HuH-7.5 (cell line): ENCODE measurements around the gene CYFIP1.

ENCODE experiments used
- DNase-seq: peaks from one replicate; pipeline ENCODE4 v3.0.0; 2011; ENCODE audit warnings: low spot score

CYFIP1 gene

DNA sequence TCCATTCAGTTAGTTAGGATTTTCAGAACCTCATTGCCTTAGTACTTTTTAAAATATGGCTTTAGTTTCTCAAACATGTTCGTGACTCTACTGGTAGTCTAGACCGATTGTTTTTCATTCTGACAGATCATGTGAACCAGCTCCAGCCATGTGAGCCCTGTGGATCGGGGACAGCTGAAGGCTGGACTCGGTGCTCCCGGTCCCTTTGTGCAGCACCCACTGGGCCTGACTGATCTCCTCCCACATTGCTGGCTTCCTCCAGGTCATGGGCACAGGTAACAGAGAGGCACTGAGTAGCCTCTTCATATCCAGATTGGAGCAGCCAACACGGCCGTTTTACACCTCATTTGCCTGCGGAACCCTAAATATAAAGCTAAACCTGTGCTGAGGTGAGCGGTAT, 111.2 kb downstream of the CYFIP1 start:
- DNase-seq: no peak

GRCh38 chr15:22868495-22868894, 111.7 kb downstream of the CYFIP1 start:
- no peak for DNase-seq

- no peak for DNase-seq
These were observed 112.3 kb downstream of the CYFIP1 start for GRCh38 chr15:22867886-22868285.

DNA sequence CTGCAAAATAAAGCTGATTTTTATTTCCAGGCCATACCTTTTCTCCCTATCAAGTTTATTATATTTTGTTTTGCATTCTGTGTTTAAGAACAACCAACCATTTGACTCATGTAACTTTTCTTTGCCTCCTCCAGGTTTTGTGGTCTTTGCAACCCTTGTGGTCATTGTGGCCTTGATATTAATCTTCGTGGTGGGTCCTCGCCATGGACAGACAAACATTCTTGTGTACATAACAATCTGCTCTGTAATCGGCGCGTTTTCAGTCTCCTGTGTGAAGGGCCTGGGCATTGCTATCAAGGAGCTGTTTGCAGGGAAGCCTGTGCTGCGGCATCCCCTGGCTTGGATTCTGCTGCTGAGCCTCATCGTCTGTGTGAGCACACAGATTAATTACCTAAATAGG, 114.1 kb downstream of the CYFIP1 start:
- DNase-seq: no peak

DNA sequence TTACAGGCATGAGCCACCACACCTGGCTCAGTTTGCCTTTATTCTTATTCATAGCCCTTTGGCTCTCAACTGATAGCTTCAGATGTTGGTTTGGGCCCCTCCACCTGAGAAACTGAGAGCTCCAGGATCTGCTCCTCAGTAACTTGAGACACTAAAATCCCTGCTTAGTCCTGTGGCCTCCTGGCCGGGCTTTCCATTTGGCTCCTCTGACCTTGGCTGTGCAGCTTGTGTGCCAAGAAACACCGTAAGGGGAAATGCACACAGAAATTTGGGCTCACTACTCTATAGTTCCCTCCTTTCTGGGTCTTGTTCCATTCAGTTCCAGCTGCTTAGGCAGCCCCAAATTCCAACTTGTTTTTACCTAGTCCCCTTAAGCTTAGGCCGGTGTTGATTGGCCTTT, 116.8 kb downstream of the CYFIP1 start:
- no peak for DNase-seq

GRCh38 chr15:22861161-22861560, 119.0 kb downstream of the CYFIP1 start:
- no peak for DNase-seq

GRCh38 chr15:22856659-22857058, 123.5 kb downstream of the CYFIP1 start:
- DNase-seq: no peak

- DNase-seq: no peak
These were observed 124.4 kb downstream of the CYFIP1 start for GRCh38 chr15:22855791-22856190.

DNA sequence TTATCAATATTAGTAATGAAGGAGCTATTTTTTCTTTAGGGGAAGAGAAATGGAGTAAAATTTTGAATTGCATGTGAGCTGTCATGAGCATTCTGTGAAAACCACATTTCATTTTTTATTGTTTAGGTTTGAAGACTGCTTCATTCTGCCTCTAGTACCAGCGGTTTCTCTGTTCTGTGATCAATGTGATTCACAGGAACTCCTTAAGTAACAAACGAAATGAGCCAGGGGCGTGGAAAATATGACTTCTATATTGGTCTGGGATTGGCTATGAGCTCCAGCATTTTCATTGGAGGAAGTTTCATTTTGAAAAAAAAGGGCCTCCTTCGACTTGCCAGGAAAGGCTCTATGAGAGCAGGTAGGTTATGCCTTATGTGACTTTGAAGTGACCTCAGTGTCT, 128.7 kb downstream of the CYFIP1 start:
- no peak for DNase-seq

DNA sequence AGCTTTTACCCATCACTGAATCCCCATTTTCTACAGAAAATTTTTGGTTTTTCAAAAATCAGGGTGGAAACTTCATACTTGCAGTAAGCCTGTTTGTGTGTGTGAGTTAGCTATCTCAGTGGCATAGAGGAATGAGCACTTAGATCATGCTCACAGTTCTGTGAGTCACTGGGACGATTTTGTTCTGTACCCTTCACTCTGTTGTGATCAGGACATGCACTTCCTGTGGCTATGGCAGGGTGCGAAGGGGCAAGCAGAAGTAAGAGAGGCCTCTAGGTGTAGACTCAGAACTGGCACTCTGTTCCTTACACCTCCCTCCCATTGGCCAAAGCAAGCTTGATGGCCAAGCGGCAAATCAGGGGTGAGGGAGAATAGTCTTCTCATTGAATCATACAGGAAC, 130.1 kb downstream of the CYFIP1 start:
- no peak for DNase-seq

- DNase-seq: no peak
These were observed 134.1 kb downstream of the CYFIP1 start for GRCh38 chr15:22846073-22846472.

DNA sequence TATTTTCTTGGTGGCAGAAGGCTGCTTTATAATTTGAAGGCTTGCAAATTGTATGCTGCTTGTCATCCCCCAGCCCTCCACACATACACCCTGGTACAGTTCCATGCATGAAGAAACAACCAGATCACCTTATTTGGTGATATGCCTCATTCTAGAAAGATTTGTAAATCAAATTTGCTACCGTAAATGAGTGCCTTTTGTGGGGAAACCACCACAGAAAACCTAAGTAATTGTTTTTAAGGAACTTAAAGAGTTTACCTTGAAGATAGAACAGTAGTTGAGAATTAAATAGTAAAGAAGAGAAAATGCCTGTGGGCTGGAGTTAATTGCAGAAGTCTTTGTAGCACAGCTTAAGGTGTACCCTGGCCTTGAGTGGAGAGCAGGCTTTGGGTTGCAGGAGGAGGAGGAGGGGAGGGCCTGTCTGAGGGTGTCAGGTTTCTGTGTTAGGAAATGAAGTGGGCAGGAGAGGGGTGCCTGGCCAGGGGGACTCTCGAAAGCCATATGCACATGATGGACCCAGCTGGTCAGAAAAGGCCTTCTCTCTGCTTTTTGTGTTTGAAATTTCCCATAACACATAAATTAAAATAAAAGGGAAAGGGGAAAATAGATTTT, 134.8 kb downstream of the CYFIP1 start:
- DNase-seq: no peak

- DNase-seq: no peak
These were observed 135.5 kb downstream of the CYFIP1 start for GRCh38 chr15:22844421-22845288.

GRCh38 chr15:22839046-22839695, 141.0 kb downstream of the CYFIP1 start:
- DNase-seq: peak; percentile 8

DNA sequence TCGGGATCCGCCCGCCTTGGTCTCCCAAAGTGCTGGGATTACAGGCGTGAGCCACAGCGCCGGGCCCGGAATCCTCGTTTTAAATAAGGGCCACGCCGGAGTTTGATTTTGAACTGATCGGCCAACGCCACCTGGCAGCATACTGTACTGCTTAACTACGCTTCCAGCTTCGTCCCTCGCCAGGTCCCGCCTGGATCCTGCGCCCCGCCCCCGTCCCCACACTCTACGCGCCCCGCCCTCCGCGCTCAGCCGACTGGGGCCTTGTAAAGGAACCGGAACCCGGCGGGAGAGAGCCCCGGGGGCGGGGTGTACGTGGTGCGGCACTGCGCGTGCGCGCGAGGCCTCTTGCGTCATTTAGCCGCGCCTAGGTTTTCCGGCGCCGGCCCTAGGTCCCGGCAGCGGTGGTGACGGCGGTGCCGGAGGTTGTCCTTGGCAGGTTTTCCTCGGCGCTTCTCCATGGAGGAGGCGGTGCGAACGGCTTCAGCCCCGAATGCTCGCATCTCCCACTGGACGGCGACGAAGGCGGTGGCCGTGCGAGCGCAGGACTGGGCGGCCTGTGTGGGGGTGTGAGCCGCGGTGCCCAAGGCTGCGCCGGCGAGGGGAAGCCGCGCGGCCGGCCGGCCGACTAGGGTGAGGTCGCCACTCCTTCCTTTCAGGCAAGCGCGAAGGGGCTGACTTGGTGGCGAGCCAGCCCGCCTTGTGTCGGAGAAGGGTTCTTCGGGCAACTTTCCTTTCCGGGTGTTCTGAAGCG, 141.7 kb downstream of the CYFIP1 start, which contains the start of gene NIPA2:
NIPA2 (plus strand) TSS at position 375 of the 751 bp plus-strand sequence. CDS start 13,066 bp downstream, outside the sequence.
- DNase-seq: peak; percentile 80

DNA sequence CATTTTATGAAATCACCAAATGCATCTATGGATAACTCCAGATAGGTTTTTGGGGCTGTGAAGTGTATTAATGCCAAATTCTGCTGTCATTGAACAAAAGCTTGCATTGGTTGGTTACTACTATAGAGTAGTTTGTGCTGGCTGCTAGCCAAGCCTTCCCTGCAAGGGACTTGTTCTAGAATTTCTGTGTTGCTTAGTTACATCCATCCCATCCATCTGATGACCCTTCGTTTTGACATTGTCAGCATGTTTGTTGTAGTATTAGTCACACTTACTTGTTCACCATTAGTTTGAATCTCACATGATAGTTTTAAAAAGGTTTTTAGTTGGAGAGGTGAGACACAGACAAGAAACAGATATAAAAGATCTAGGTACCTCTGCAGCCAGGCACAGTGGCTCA, 148.7 kb downstream of the CYFIP1 start:
- DNase-seq: no peak

DNA sequence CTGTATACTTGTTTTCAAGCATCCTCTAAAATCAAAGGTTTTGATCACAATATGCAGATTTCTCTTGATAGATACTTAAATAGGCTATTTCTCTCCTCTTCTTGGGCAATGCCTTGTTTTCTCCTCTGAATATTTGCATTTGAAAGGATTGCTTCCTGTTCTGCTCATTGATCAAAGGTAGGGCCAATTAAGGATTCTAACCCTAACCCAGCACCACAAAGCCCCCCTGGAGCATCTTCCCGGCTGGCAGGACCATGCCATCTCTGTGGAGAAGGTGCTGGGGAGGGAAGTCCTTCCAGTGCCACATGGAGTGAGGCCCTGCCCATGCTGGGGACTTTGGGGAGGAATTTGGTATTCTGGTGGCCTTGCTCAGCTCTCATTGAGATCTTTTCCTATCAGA, 153.0 kb downstream of the CYFIP1 start:
- no peak for DNase-seq

DNA sequence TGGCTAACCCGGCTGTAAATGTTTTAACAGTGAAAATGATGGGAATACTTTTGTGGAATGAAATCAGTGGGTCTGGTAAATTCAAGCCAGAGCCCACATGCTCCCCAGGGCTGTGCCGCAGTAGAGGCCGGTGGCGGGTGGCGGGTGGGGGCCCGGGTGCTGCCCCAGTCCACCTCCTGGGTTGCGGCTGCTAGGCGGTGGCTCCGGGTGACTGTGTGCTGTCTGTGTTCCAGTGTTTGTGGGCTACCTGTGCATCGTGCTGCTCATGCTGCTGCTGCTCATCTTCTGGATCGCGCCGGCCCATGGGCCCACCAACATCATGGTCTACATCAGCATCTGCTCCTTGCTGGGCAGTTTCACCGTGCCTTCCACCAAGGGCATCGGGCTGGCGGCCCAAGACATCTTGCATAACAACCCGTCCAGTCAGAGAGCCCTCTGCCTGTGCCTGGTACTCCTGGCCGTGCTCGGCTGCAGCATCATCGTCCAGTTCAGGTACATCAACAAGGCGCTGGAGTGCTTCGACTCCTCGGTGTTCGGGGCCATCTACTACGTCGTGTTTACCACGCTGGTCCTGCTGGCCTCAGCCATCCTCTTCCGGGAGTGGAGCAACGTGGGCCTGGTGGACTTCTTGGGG, 156.6 kb downstream of the CYFIP1 start:
- no peak for DNase-seq

GRCh38 chr15:22819651-22820050, 160.5 kb downstream of the CYFIP1 start:
- DNase-seq: no peak
